Gastrocnemius medialis (tissue), 4 donors: Measurements from ENCODE around the gene HOXA4. TPM values are rescaled to one million over a fixed set of nuclear protein-coding genes. Genes with fewer than 3 reads are reported as not detected.

ENCODE experiments used
- ATAC-seq, 2 donors: fragments of 150-250 bp; one replicate each; pipeline ENCODE4 v1.9.1; 2016
- DNase-seq, 2 donors: peaks; one replicate each; pipeline ENCODE4 v3.0.0-alpha.2; 2019
- H3K27ac ChIP-seq, 4 donors: fragments of 200-600 bp; sonication (generic); 1 replicate in 1 of 4; 2 replicates in 3 of 4; pipeline ENCODE4 v1.5.1; 2016 to 2018; ENCODE audit warnings: mild to moderate bottlenecking in 2 of 4, moderate library complexity in 1 of 4
- H3K27me3 ChIP-seq, 3 donors: fragments of 200-600 bp; sonication (generic) in 2 of 3; 1 replicate in 1 of 3; 2 replicates in 2 of 3; pipeline versions ENCODE4 v1.5.1 to v1.6.0; 2016 to 2019; ENCODE audit warnings: mild to moderate bottlenecking in 1 of 3, moderate library complexity in 1 of 3
- H3K36me3 ChIP-seq, 2 donors: fragments of 200-600 bp; sonication (generic) in 1 of 2; one replicate each; pipeline ENCODE4 v1.5.1; 2017 to 2018
- H3K4me1 ChIP-seq, 2 donors: fragments of 200-600 bp; sonication (generic) in 1 of 2; one replicate each; pipeline ENCODE4 v1.5.1; 2016 to 2017; ENCODE audit warnings: mild to moderate bottlenecking in 2 of 2
- H3K4me3 ChIP-seq, 4 donors: fragments of 200-600 bp; sonication (generic) in 3 of 4; 1 replicate in 1 of 4; 2 replicates in 3 of 4; pipeline ENCODE4 v1.5.1; 2016 to 2019; ENCODE audit warnings: mild to moderate bottlenecking in 2 of 4
- H3K9me3 ChIP-seq, 3 donors: fragments of 200-600 bp; sonication (generic) in 2 of 3; 1 replicate in 1 of 3; 2 replicates in 2 of 3; pipeline ENCODE4 v1.5.1; 2016 to 2019
- POLR2A ChIP-seq, 2 donors: fragments of 450-650 bp; IDR thresholded peaks; one replicate each; pipeline ENCODE4 v1.6.1; 2017; ENCODE audit warnings: antibody characterized with exemption in 2 of 2, mild to moderate bottlenecking in 2 of 2, moderate library complexity in 2 of 2
- in situ Hi-C, 4 donors: fragments of 200-750 bp; cut with MboI; loops; one replicate each; pipeline versions ENCODE4 v1.15.0 to v1.8.0; 2017; ENCODE audit warnings: low sequenced_read_pairs in 4 of 4
- intact Hi-C: fragments of 100-400 bp; cut with DNase I; formaldehyde crosslinking; loops from one replicate; pipeline ENCODE4 v1.15.1; 2023; ENCODE audit warnings: low total_unique reads
- total RNA-seq, 4 donors: library from RNA; depleted of rRNA; stranded (reverse); fragments of >200 nt; gene quantifications; one replicate each; pipeline versions ENCODE4 v1.1.0 to v1.2.3, GENCODE V29; 2016
- TF ChIP-seq, protein P1 (sequence below), 5 experiments: fragments of 450-650 bp in 3 of 5; fragments of 200-600 bp in 2 of 5; sonication (generic) in 2 of 5; IDR thresholded peaks in 4 of 5; conservative IDR thresholded peaks in 1 of 5; 1 replicate in 4 of 5; 2 replicates in 1 of 5; pipeline ENCODE4 v1.5.1; 2016 to 2019; ENCODE audit warnings: antibody characterized with exemption in 5 of 5, mild to moderate bottlenecking in 3 of 5, moderate library complexity in 3 of 5

The HOXA4 gene
- total RNA-seq, 4 donors from 2014 or later: 1.7 to 4.2 (median 2.9) TPM

DNA sequence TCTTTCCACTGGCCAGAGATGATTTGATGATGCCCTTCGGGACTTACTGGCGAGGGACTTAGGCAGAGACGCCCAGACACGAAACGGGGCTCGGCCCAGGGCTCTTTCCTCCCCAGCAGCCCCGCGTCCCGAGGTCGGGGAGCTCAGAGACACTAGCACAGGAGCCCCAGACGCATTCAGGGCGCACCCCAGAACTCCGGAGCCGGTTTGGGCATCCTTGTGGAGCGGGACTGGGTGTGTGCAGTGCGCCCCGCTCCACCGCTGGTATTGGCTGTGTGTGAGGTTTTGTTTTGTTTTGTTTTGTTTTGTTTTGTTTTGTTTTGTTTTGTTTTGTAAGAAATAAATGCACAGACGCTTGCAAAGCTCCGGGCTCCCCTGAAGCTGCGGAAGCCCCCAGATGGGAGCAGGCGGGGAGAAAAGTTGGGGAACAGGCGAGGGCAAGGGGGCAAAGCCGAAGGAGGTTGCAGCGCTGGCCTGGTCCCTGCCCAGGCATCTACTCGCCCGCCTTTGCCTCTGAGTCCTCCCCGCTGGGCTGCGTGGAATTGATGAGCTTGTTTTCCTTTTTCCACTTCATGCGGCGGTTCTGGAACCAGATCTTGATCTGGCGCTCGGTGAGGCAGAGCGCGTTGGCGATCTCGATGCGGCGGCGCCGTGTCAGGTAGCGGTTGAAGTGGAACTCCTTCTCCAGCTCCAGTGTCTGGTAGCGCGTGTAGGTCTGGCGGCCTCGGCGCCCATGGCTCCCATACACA lies 14.8 kb upstream of the HOXA4 start:
- in situ Hi-C loops (loop anchor here in 3 of 4 donors (5.0 to 10.0 kb wide), 3 partner anchors 288 to 781 kb away; no protein-coding TSS in a partner anchor), intact Hi-C loops (no loop called here)
- peaks cover 0 to 20% of the 10 kb centered on the region in 2 donors for H3K36me3 ChIP-seq
- no peaks in the 10 kb centered on the region for H3K9me3 ChIP-seq
- ATAC-seq (no peak), DNase-seq (no peak)
- H3K4me1 ChIP-seq: peaks cover 39 to 40% of the 10 kb centered on the region in 2 donors
- TF ChIP-seq, protein P1, sequence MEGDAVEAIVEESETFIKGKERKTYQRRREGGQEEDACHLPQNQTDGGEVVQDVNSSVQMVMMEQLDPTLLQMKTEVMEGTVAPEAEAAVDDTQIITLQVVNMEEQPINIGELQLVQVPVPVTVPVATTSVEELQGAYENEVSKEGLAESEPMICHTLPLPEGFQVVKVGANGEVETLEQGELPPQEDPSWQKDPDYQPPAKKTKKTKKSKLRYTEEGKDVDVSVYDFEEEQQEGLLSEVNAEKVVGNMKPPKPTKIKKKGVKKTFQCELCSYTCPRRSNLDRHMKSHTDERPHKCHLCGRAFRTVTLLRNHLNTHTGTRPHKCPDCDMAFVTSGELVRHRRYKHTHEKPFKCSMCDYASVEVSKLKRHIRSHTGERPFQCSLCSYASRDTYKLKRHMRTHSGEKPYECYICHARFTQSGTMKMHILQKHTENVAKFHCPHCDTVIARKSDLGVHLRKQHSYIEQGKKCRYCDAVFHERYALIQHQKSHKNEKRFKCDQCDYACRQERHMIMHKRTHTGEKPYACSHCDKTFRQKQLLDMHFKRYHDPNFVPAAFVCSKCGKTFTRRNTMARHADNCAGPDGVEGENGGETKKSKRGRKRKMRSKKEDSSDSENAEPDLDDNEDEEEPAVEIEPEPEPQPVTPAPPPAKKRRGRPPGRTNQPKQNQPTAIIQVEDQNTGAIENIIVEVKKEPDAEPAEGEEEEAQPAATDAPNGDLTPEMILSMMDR (IDR thresholded peaks at IDR 0.05 in 4 of 5, conservative IDR thresholded peaks at IDR 0.05 in 1 of 5): no peak
- no peak for TF ChIP-seq POLR2A (IDR thresholded peaks at IDR 0.05)
- H3K27ac ChIP-seq: peak overlapping the region in 2 of 4 donors; percentile 92 to 94
- H3K27me3 ChIP-seq: no peaks in the 10 kb centered on the region
- H3K4me3 ChIP-seq: no peak overlapping the region

DNA sequence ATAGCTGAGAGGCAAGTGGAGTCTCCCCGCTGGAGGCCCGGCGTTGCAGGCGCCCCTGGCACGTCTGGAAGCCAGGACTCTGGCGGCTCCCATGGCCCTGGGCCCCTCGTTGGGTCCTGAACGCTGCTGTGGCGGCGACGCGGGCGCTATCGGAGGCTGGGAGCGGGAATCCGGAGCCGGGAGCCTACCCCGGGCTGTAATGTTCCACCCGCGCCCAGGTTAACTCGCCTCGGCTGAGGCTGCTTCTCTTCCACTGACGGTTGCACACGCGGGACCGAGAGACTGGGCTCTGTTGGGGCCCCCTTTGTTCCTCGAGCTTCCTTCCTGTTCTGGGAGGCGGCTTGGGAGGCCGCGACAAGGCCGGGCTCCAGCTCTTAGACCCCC lies 14.2 kb upstream of the HOXA4 start:
- H3K36me3 ChIP-seq: peaks cover 0 to 20% of the 10 kb centered on the region in 2 donors
- intact Hi-C loops (no loop called here), in situ Hi-C loops (loop anchor here in 3 of 4 donors (5.0 to 10.0 kb wide), 4 partner anchors 287 to 780 kb away; no protein-coding TSS in a partner anchor)
- peak overlapping the region in 3 of 4 donors; percentile 63 to 94 (median 66) for H3K27ac ChIP-seq
- H3K4me3 ChIP-seq: no peak overlapping the region
- H3K27me3 ChIP-seq: no peaks in the 10 kb centered on the region
- no peak for ATAC-seq
- H3K4me1 ChIP-seq: peaks cover 33 to 35% of the 10 kb centered on the region in 2 donors
- no peaks in the 10 kb centered on the region for H3K9me3 ChIP-seq
- no peak for DNase-seq
- no peak for TF ChIP-seq POLR2A (IDR thresholded peaks at IDR 0.05)
- TF ChIP-seq, protein P1 (IDR thresholded peaks at IDR 0.05 in 4 of 5, conservative IDR thresholded peaks at IDR 0.05 in 1 of 5): no peak

DNA sequence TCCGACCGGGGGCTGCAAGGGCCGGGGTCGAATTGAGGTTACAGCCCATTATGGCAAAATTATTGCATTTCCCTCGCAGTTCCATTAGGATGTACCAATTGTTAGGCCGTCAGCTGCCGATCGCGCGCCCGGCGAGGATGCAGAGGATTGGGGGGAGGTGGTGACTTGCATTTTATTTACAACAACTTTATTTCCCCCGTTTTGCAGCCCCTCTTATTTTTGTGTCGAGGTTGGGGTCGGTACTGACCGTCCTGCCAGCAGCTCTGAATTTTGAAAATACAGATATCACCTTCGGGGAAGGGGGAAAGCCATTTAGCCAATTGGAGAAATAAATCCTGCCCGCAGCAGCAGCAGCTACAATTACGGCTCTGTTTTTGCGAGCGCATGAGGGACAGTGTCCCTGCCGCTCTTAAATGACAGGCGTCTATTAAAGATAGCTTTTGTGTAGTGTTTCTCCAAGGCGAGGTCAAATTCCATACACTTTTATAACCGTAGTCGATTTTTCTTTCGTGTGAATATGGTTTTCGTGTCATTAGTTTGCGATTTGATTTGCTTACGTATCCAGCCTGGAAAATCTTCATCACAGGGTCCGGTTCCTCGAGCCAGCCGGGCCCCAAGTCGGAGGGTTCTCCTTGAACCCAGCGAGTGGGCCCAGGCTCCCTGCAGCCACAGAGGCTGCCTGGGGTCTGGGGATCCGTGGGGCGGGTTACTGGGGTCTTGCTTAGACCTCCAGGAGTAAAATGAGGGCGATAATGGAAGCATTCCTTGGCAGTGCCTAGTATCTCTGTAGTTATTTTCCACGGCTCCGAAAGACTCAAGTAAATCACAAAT lies 13.6 kb upstream of the HOXA4 start:
- no peak for DNase-seq
- no peaks in the 10 kb centered on the region for H3K27me3 ChIP-seq
- peak overlapping the region in 2 of 4 donors; percentile 14 to 26 for H3K4me3 ChIP-seq
- H3K4me1 ChIP-seq: peaks cover 27 to 29% of the 10 kb centered on the region in 2 donors
- peaks cover 0 to 20% of the 10 kb centered on the region in 2 donors for H3K36me3 ChIP-seq
- no peak for TF ChIP-seq POLR2A (IDR thresholded peaks at IDR 0.05)
- TF ChIP-seq, protein P1 (IDR thresholded peaks at IDR 0.05 in 4 of 5, conservative IDR thresholded peaks at IDR 0.05 in 1 of 5): peak in 3 of 5 experiments; percentile 9 to 62 (median 36)
- intact Hi-C loops: no loop called here
- no peaks in the 10 kb centered on the region for H3K9me3 ChIP-seq
- peak overlapping the region; percentile 30 to 94 (median 64) for H3K27ac ChIP-seq
- in situ Hi-C loops: loop anchor here in 2 of 4 donors (5.0 to 10.0 kb wide), 3 partner anchors 289 to 779 kb away; no protein-coding TSS in a partner anchor
- no peak for ATAC-seq

DNA sequence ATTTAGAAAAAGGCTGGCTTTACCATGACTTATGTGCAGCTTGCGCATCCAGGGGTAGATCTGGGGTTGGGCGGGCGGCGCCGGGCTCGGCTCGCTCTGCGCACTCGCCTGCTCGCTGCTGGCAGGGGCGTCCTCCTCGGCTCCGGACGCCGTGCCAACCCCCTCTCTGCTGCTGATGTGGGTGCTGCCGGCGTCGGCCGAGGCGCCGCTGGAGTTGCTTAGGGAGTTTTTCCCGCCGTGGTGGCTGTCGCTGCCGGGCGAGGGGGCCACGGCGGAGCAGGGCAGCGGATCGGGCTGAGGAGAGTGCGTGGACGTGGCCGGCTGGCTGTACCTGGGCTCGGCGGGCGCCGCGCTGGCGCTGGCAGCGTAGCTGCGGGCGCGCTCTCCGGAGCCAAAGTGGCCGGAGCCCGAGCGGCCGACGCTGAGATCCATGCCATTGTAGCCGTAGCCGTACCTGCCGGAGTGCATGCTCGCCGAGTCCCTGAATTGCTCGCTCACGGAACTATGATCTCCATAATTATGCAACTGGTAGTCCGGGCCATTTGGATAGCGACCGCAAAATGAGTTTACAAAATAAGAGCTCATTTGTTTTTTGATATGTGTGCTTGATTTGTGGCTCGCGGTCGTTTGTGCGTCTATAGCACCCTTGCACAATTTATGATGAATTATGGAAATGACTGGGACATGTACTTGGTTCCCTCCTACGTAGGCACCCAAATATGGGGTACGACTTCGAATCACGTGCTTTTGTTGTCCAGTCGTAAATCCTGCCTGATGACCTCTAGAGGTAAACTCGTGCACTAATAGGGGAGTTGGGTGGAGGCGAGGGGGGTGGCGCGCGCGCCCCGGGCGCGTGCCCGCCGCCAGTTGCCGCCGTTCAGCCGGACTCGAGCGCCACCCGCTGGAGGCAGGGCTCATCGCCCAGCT lies 12.7 kb upstream of the HOXA4 start, which contains the start of gene HOXA5:
TSS of gene HOXA5 (minus strand) at position 659 of the 927 bp plus-strand sequence. CDS start at position 585, 74 bp downstream.
- peaks cover 18 to 24% of the 10 kb centered on the region in 2 donors for H3K4me1 ChIP-seq
- peak within 1 kb of the TSS; percentile 79 to 94 (median 88) for H3K27ac ChIP-seq
- in situ Hi-C loops (loop anchor here in 2 of 4 donors (5.0 to 10.0 kb wide), 3 partner anchors 288 to 778 kb away; no protein-coding TSS in a partner anchor), intact Hi-C loops (no loop called here)
- H3K36me3 ChIP-seq: peaks cover 0 to 20% of the 10 kb centered on the region in 2 donors
- peak; percentile 76 to 80 for DNase-seq
- H3K27me3 ChIP-seq: no peaks in the 10 kb centered on the region
- peak within 1 kb of the TSS; percentile 56 to 68 (median 62) for H3K4me3 ChIP-seq
- TF ChIP-seq, protein P1 (IDR thresholded peaks at IDR 0.05 in 4 of 5, conservative IDR thresholded peaks at IDR 0.05 in 1 of 5): peak in 4 of 5 experiments; percentile 77 to 90 (median 86)
- peak; percentile 57 to 83 for TF ChIP-seq POLR2A (IDR thresholded peaks at IDR 0.05)
- no peaks in the 10 kb centered on the region for H3K9me3 ChIP-seq
- peak; percentile 82 to 95 for ATAC-seq
